ENCODE measurements around the gene KDM3B. TPM values are rescaled to one million over a fixed set of nuclear protein-coding genes. Genes with fewer than 3 reads are reported as not detected.
A peak's percentile ranks its signal among the peaks of the same experiment; 100 is the strongest.

The KDM3B gene
- total and polyA plus RNA-seq, 9 of the 15 experiments (the other 6 are each of a cell fraction or from before 2014, with no cell fraction given) = 13.8 to 62.8 (median 41.9) TPM

DNA sequence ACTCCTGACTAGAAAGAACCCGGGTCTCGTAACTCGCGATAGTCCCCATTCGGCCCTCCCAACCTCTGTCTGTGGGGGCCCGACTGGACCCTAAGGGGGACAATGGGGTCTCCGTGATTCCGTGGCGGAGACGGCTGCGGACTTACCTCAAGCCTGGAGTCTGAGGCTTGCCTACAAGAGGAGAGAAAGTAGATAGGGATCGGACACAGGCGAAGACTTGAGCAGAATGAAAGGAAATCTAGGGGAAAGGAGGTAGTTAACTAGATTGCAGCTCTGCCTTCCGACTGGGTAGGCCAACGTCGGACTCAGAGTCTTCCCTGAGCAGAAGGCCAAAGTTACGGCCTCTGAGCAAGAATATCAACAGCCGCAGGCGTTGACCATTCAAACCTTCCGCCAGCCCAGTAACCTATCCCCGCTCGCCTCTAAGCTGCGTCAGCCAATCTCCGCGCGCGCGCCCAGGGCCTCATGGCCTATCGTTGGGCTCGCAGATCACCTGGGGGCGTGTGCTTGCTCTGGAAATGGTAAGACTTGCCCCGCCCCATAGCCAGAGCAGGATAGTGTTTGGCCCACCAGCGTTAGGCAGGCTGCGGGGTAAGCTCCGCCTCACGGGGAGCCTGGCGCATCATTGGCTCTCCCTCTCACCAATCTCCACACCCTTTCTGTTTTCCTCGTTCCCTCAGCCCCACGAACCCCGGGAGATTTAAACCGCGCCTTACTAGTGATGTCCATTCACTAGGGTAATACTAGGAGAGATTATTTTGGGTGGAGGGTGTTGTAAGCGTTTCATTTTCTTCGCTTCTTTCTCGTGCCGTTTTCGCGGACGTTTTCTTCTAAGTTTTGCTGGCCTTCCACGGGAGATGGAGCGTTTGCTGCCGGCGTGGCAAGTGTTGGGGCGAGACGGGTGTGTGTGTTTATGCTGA lies 20.8 kb upstream of the KDM3B start, which contains the start of gene CDC25C (continued):
- TF ChIP-seq, protein P1, sequence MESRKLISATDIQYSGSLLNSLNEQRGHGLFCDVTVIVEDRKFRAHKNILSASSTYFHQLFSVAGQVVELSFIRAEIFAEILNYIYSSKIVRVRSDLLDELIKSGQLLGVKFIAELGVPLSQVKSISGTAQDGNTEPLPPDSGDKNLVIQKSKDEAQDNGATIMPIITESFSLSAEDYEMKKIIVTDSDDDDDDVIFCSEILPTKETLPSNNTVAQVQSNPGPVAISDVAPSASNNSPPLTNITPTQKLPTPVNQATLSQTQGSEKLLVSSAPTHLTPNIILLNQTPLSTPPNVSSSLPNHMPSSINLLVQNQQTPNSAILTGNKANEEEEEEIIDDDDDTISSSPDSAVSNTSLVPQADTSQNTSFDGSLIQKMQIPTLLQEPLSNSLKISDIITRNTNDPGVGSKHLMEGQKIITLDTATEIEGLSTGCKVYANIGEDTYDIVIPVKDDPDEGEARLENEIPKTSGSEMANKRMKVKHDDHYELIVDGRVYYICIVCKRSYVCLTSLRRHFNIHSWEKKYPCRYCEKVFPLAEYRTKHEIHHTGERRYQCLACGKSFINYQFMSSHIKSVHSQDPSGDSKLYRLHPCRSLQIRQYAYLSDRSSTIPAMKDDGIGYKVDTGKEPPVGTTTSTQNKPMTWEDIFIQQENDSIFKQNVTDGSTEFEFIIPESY (CRISPR knock-in tag; IDR thresholded peaks at IDR 0.05) = no peak
- 0 out of 2 replicates have a peak, but pooled peaks have one; percentile 31 for TF ChIP-seq ELF4 (CRISPR knock-in tag; IDR thresholded peaks at IDR 0.05)
- TF ChIP-seq, protein P2, sequence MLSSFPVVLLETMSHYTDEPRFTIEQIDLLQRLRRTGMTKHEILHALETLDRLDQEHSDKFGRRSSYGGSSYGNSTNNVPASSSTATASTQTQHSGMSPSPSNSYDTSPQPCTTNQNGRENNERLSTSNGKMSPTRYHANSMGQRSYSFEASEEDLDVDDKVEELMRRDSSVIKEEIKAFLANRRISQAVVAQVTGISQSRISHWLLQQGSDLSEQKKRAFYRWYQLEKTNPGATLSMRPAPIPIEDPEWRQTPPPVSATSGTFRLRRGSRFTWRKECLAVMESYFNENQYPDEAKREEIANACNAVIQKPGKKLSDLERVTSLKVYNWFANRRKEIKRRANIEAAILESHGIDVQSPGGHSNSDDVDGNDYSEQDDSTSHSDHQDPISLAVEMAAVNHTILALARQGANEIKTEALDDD (IDR thresholded peaks at IDR 0.05) = peak; percentile 76; the same call in 1 of the 2 replicates
- peak; percentile 90 for TF ChIP-seq EP400 (IDR thresholded peaks at IDR 0.05)
- 0 out of 2 replicates have a peak, but pooled peaks have one; percentile 62 for TF ChIP-seq TAF7 (tag; IDR thresholded peaks at IDR 0.05)
- peak; percentile 90 for TF ChIP-seq ASH1L (IDR thresholded peaks at IDR 0.05; ENCODE audit: borderline replicate concordance, low read depth, partially characterized antibody)
- no peak for TF ChIP-seq HDAC3 (IDR thresholded peaks at IDR 0.05; ENCODE audit: borderline replicate concordance, partially characterized antibody)
- TF ChIP-seq POU5F1 (IDR thresholded peaks at IDR 0.05; ENCODE audit: borderline replicate concordance, low read depth, low read length, partially characterized antibody) = no peak
- peak; percentile 64 for TF ChIP-seq TAF1 (IDR thresholded peaks at IDR 0.05; ENCODE audit: control insufficient read depth, extremely low read depth, insufficient read depth, low read length, severe bottlenecking)
- peak; percentile 91 for TF ChIP-seq TBP (optimal IDR thresholded peaks at IDR 0.05; ENCODE audit: low read depth, low read length)
- no peak for TF ChIP-seq ZC3H8 (IDR thresholded peaks at IDR 0.05)
- peak; percentile 77 for TF ChIP-seq CXXC5 (CRISPR knock-in tag; IDR thresholded peaks at IDR 0.05)
- TF ChIP-seq ZNF124 (CRISPR knock-in tag; IDR thresholded peaks at IDR 0.05) = no peak
- TF ChIP-seq, protein P3, sequence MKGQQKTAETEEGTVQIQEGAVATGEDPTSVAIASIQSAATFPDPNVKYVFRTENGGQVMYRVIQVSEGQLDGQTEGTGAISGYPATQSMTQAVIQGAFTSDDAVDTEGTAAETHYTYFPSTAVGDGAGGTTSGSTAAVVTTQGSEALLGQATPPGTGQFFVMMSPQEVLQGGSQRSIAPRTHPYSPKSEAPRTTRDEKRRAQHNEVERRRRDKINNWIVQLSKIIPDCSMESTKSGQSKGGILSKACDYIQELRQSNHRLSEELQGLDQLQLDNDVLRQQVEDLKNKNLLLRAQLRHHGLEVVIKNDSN (CRISPR knock-in tag; IDR thresholded peaks at IDR 0.05) = peak; percentile 63; the same call in 1 of the 2 replicates
- TF ChIP-seq ATF1 (CRISPR knock-in tag; IDR thresholded peaks at IDR 0.05) = no peak
- TF ChIP-seq ATF1 (tag; IDR thresholded peaks at IDR 0.05) = peak; percentile 81
- no peak for TF ChIP-seq DIDO1 (tag; IDR thresholded peaks at IDR 0.05; ENCODE audit: low read depth)
- TF ChIP-seq PML (IDR thresholded peaks at IDR 0.05; ENCODE audit: low read length) = peak; percentile 57; the same call in 1 of the 2 replicates
- TF ChIP-seq LARP7 (IDR thresholded peaks at IDR 0.05) = no peak
- peak in 1 of 2 experiments; percentile 52; a peak in 1 of 4 replicates for TF ChIP-seq TBL1XR1 (IDR thresholded peaks at IDR 0.05; ENCODE audit: low read length in 2 of 2)
- TF ChIP-seq MTA1 (IDR thresholded peaks at IDR 0.05; ENCODE audit: borderline replicate concordance) = peak; percentile 61; the same call in 1 of the 2 replicates
- TF ChIP-seq, protein P4, sequence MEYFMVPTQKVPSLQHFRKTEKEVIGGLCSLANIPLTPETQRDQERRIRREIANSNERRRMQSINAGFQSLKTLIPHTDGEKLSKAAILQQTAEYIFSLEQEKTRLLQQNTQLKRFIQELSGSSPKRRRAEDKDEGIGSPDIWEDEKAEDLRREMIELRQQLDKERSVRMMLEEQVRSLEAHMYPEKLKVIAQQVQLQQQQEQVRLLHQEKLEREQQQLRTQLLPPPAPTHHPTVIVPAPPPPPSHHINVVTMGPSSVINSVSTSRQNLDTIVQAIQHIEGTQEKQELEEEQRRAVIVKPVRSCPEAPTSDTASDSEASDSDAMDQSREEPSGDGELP (CRISPR knock-in tag; IDR thresholded peaks at IDR 0.05; ENCODE audit: borderline replicate concordance) = peak; percentile 94
- TF ChIP-seq ERF (CRISPR knock-in tag; IDR thresholded peaks at IDR 0.05) = no peak
- TF ChIP-seq EP300 (IDR thresholded peaks at IDR 0.05; ENCODE audit: low read length) = peak; percentile 36
- no peak; the same call in 1 of the 2 replicates for TF ChIP-seq LEF1 (IDR thresholded peaks at IDR 0.05)
